GM21360 (cell line): ENCODE data around the gene CCDC18.
"Not testable (repeated sequence)": the region's sequence is repeated elsewhere in the genome, so short reads cannot be mapped to it uniquely, and the experiment has no call there.

Experiments used
- ATAC-seq: cut with Tn5 transposase; IDR thresholded peaks from one replicate; pipeline ENCODE4 v1.9.1; 2021; ENCODE audit warnings: mild to moderate bottlenecking, moderate library complexity; ENCODE audit not compliant: unreplicated experiment

Gene CCDC18

GRCh38 chr1:93223023-93223675 lies 42.6 kb downstream of the CCDC18 start:
- ATAC-seq, result no peak

GRCh38 chr1:93235261-93235660 lies 54.7 kb downstream of the CCDC18 start:
- no peak for ATAC-seq

- no peak for ATAC-seq
These were observed 56.5 kb downstream of the CCDC18 start for GRCh38 chr1:93237021-93237420.

- no peak for ATAC-seq
These were observed 57.9 kb downstream of the CCDC18 start for GRCh38 chr1:93238425-93238824.

GRCh38 chr1:93239863-93240262 lies 59.3 kb downstream of the CCDC18 start:
- no peak for ATAC-seq

- not testable (repeated sequence) for ATAC-seq
These were observed 62.7 kb downstream of the CCDC18 start for GRCh38 chr1:93243233-93243632.

- no peak for ATAC-seq
These were observed 64.0 kb downstream of the CCDC18 start for GRCh38 chr1:93244298-93245069.

GRCh38 chr1:93251966-93252365 lies 71.4 kb downstream of the CCDC18 start:
- ATAC-seq, result no peak

GRCh38 chr1:93252598-93252997 lies 72.1 kb downstream of the CCDC18 start:
- ATAC-seq, result no peak

GRCh38 chr1:93253516-93253915 lies 73.0 kb downstream of the CCDC18 start:
- ATAC-seq, result no peak

GRCh38 chr1:93255222-93256079 lies 74.9 kb downstream of the CCDC18 start:
- no peak for ATAC-seq

- no peak for ATAC-seq
These were observed 75.9 kb downstream of the CCDC18 start for GRCh38 chr1:93256433-93256832.

- ATAC-seq, result no peak
These were observed 77.4 kb downstream of the CCDC18 start for GRCh38 chr1:93257889-93258288.

GRCh38 chr1:93260726-93261125 lies 80.2 kb downstream of the CCDC18 start:
- not testable (repeated sequence) for ATAC-seq

GRCh38 chr1:93262645-93263044 lies 82.1 kb downstream of the CCDC18 start:
- no peak for ATAC-seq

- not testable (repeated sequence) for ATAC-seq
These were observed 88.4 kb downstream of the CCDC18 start for GRCh38 chr1:93268888-93269287.

GRCh38 chr1:93275262-93275633 lies 94.7 kb downstream of the CCDC18 start:
- not testable (repeated sequence) for ATAC-seq

- no peak for ATAC-seq
These were observed 95.2 kb downstream of the CCDC18 start for GRCh38 chr1:93275634-93276295.

- ATAC-seq, result not testable (repeated sequence)
These were observed 97.0 kb downstream of the CCDC18 start for GRCh38 chr1:93277530-93277929.

- no peak for ATAC-seq
These were observed 103.0 kb downstream of the CCDC18 start for GRCh38 chr1:93283496-93283895.

GRCh38 chr1:93288558-93288957 lies 108.0 kb downstream of the CCDC18 start:
- ATAC-seq, result no peak
